NCI-H2227 (cell line): ENCODE results near the gene ZNF382.

Experiments used
- DNase-seq: peaks from one replicate; lab custom pipeline; 2025; ENCODE audit not compliant: unreplicated experiment; lab: John Stamatoyannopoulos, UW

ZNF382 gene

GRCh38 chr19:36679455-36679854 lies 74.3 kb downstream of the ZNF382 start:
- no peak for DNase-seq
